ENCODE measurements around the gene PPIA.

DNA sequence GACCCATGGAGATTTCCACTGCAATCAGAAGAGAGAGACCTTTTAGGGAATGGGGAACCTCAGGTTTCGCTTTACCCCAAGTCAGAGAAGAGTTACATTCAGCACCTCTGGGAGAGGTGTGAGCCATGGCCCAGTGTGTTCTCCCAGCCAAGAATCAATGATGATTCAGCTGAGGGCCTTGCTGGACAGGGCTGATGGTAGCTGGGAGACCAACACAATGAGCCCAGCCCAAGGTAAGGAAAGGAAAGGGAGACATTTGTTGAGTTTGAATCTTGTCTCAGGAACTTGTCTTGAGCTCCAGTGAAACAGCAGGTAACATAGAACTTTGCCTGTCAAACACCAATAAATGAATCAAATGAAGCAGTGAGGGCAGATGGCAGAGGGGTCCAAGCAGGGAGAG is 14.0 kb upstream of the PPIA start:
- TF ChIP-seq EP300 (conservative IDR thresholded peaks at IDR 0.05; ENCODE audit: poor library complexity, severe bottlenecking) (no peak), CTCF (IDR thresholded peaks at IDR 0.05; ENCODE audit: poor library complexity, severe bottlenecking) (no peak), EZH2 (IDR thresholded peaks at IDR 0.05; ENCODE audit: borderline replicate concordance, insufficient read depth, low read length, poor library complexity, severe bottlenecking) (no peak), POLR2AphosphoS5 (IDR thresholded peaks at IDR 0.05) (no peak), RAD21 (conservative IDR thresholded peaks at IDR 0.05) (no peak), MXI1 (conservative IDR thresholded peaks at IDR 0.05; ENCODE audit: poor library complexity, severe bottlenecking) (no peak), TAF1 (IDR thresholded peaks at IDR 0.05; ENCODE audit: low read depth) (no peak)
- TF ChIP-seq, protein P1, sequence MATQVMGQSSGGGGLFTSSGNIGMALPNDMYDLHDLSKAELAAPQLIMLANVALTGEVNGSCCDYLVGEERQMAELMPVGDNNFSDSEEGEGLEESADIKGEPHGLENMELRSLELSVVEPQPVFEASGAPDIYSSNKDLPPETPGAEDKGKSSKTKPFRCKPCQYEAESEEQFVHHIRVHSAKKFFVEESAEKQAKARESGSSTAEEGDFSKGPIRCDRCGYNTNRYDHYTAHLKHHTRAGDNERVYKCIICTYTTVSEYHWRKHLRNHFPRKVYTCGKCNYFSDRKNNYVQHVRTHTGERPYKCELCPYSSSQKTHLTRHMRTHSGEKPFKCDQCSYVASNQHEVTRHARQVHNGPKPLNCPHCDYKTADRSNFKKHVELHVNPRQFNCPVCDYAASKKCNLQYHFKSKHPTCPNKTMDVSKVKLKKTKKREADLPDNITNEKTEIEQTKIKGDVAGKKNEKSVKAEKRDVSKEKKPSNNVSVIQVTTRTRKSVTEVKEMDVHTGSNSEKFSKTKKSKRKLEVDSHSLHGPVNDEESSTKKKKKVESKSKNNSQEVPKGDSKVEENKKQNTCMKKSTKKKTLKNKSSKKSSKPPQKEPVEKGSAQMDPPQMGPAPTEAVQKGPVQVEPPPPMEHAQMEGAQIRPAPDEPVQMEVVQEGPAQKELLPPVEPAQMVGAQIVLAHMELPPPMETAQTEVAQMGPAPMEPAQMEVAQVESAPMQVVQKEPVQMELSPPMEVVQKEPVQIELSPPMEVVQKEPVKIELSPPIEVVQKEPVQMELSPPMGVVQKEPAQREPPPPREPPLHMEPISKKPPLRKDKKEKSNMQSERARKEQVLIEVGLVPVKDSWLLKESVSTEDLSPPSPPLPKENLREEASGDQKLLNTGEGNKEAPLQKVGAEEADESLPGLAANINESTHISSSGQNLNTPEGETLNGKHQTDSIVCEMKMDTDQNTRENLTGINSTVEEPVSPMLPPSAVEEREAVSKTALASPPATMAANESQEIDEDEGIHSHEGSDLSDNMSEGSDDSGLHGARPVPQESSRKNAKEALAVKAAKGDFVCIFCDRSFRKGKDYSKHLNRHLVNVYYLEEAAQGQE (IDR thresholded peaks at IDR 0.05; ENCODE audit: borderline replicate concordance): no peak

Measured in neural cell (in vitro differentiated cells).